A673 (cell line): ENCODE measurements around the gene THG1L. TPM values are rescaled to one million over a fixed set of nuclear protein-coding genes. Genes with fewer than 3 reads are reported as not detected.

Source experiments
- BruUV-seq: library from RNA; stranded (reverse); fragments of 400-500 nt; replicated peaks from 2 replicates; lab custom pipeline; 2021; lab: Mats Ljungman, UMichigan
- CTCF ChIA-PET: fragments of 300-600 bp; sonication (Branson Sonifier 250); formaldehyde crosslinking; loops from one replicate; lab custom pipeline; 2022; ENCODE audit warnings: antibody characterized with exemption; lab: Charles Lee
- POLR2A ChIA-PET: fragments of 300-600 bp; sonication (Branson Sonifier 250); formaldehyde crosslinking; loops from one replicate; lab custom pipeline; 2022; ENCODE audit warnings: antibody characterized with exemption; ENCODE audit not compliant: low non-redundant PET; lab: Charles Lee
- DNase-seq: peaks from one replicate; pipeline ENCODE4 v3.0.0-alpha.2; 2015; ENCODE audit warnings: low spot score
- H3K27ac ChIP-seq: fragments of 200-600 bp; sonication (generic); 2 replicates; pipeline ENCODE4 v1.5.1; 2016; ENCODE audit warnings: mixed run types, low read depth, mild to moderate bottlenecking, mixed read lengths, antibody characterized with exemption, low read length; ENCODE audit not compliant: poor library complexity, severe bottlenecking
- H3K27me3 ChIP-seq: fragments of 200-600 bp; sonication (generic); replicated peaks from 2 replicates; pipeline ENCODE4 v1.6.1; 2017; ENCODE audit warnings: mixed run types, low read depth, mild to moderate bottlenecking, mixed read lengths, antibody characterized with exemption, low read length; ENCODE audit not compliant: insufficient read depth, poor library complexity
- H3K36me3 ChIP-seq: fragments of 200-600 bp; sonication (generic); 2 replicates; pipeline ENCODE4 v1.6.1; 2016; ENCODE audit warnings: mixed run types, mild to moderate bottlenecking, mixed read lengths, antibody characterized with exemption, low read length; ENCODE audit not compliant: insufficient read depth, poor library complexity, severe bottlenecking
- H3K4me1 ChIP-seq: fragments of 200-600 bp; sonication (generic); 2 replicates; pipeline ENCODE4 v1.6.1; 2017; ENCODE audit warnings: mixed run types, mild to moderate bottlenecking, mixed read lengths, antibody characterized with exemption, low read length; ENCODE audit not compliant: insufficient read depth, poor library complexity, severe bottlenecking
- H3K4me3 ChIP-seq: fragments of 200-600 bp; sonication (generic); 2 replicates; pipeline ENCODE4 v1.5.1; 2016; ENCODE audit warnings: low read depth, mixed run types, mild to moderate bottlenecking, mixed read lengths, low read length; ENCODE audit not compliant: poor library complexity, severe bottlenecking
- H3K9me3 ChIP-seq: fragments of 200-600 bp; sonication (generic); 2 replicates; pipeline ENCODE4 v1.6.1; 2016; ENCODE audit warnings: mixed run types, low read depth, mild to moderate bottlenecking, mixed read lengths, antibody characterized with exemption, low read length; ENCODE audit not compliant: poor library complexity, severe bottlenecking
- EZH2 ChIP-seq: fragments of 200-600 bp; sonication (generic); IDR thresholded peaks from 2 replicates; pipeline ENCODE4 v1.6.1; 2017; ENCODE audit warnings: borderline replicate concordance, low read depth, mild to moderate bottlenecking, mixed read lengths, antibody characterized with exemption, low read length; ENCODE audit not compliant: poor library complexity, severe bottlenecking
- intact Hi-C: fragments of 100-400 bp; cut with micrococcal nuclease; formaldehyde crosslinking; loops from one replicate; pipeline ENCODE4 v1.10.0; 2022; ENCODE audit not compliant: unreplicated experiment
- total RNA-seq: library from RNA; stranded (reverse); gene quantifications from 2 replicates; pipeline ENCODE4 v1.2.3, GENCODE V29; 2021
- TF ChIP-seq, protein P1 (sequence below): fragments of 300-800, 200-600 bp; sonication (generic); conservative IDR thresholded peaks from 2 replicates; pipeline ENCODE4 v1.5.1; 2017; ENCODE audit warnings: low read depth, mild to moderate bottlenecking, antibody characterized with exemption, low read length, moderate library complexity, mixed read lengths

THG1L gene
- total RNA-seq, 1 experiment from 2014 or later, result 11.8 TPM

DNA sequence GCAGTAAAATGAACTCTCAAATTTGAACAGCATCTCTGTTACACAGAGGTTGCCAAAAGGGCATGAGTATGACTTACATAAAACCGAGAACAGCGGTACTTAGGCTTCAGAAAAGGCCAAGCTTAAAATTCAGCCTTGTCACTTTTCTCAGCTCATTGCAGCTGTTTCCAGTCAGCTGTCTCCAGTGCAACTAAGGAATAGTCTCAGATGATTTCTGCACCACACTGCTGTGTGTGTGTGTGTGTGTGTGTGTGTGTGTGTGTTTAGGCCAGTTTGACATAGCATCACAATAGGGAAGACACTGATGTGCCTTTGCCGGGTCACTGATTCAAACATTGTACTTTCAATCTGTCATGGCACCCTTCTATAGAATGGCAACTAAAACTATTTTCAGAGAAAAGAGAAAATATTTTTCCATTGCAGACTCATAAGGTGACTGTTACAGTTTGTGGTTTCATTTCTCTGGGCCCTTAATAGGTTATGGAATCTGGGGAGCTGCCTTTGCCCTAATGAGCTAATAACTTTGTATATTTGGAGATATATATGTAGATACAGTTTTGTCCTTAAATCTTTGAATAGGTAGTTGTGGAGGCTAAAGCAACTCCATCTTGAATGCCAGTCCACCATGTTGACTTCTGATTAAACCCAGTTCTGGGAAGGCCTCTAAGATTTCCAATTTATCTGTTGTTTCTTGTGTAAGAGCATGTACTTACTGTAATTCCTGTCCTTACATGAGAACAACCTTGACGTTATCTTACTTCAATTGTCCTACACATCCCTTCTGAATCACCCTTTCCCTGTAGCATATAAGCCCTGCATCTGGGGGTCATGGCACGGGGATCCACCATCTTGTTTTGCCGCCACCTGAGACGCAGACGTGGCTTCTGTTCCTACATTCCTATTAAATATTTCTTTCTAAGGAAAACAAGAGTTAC is 16.8 kb downstream of the THG1L start:
- TF ChIP-seq, protein P1, sequence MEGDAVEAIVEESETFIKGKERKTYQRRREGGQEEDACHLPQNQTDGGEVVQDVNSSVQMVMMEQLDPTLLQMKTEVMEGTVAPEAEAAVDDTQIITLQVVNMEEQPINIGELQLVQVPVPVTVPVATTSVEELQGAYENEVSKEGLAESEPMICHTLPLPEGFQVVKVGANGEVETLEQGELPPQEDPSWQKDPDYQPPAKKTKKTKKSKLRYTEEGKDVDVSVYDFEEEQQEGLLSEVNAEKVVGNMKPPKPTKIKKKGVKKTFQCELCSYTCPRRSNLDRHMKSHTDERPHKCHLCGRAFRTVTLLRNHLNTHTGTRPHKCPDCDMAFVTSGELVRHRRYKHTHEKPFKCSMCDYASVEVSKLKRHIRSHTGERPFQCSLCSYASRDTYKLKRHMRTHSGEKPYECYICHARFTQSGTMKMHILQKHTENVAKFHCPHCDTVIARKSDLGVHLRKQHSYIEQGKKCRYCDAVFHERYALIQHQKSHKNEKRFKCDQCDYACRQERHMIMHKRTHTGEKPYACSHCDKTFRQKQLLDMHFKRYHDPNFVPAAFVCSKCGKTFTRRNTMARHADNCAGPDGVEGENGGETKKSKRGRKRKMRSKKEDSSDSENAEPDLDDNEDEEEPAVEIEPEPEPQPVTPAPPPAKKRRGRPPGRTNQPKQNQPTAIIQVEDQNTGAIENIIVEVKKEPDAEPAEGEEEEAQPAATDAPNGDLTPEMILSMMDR, result no peak
- TF ChIP-seq EZH2, result no peak
- H3K9me3 ChIP-seq, result no peaks in the 10 kb centered on the region
- no peak for DNase-seq
- CTCF ChIA-PET, result interaction anchor here (0.7 kb wide), 1 partner anchor 430 kb away, joined by 3 read pairs; no protein-coding TSS in a partner anchor
- H3K36me3 ChIP-seq, result no peaks in the 10 kb centered on the region
- intact Hi-C loops, result loop anchor here (10.0 kb wide), 1 partner anchor 423 kb away; no protein-coding TSS in a partner anchor
- peaks cover 4% of the 10 kb centered on the region for H3K4me1 ChIP-seq
- no TSS peak for BruUV-seq
- no peaks in the 10 kb centered on the region for H3K27me3 ChIP-seq
- no peak overlapping the region for H3K27ac ChIP-seq
- no peak overlapping the region for H3K4me3 ChIP-seq
- POLR2A ChIA-PET, result no interaction called here

DNA sequence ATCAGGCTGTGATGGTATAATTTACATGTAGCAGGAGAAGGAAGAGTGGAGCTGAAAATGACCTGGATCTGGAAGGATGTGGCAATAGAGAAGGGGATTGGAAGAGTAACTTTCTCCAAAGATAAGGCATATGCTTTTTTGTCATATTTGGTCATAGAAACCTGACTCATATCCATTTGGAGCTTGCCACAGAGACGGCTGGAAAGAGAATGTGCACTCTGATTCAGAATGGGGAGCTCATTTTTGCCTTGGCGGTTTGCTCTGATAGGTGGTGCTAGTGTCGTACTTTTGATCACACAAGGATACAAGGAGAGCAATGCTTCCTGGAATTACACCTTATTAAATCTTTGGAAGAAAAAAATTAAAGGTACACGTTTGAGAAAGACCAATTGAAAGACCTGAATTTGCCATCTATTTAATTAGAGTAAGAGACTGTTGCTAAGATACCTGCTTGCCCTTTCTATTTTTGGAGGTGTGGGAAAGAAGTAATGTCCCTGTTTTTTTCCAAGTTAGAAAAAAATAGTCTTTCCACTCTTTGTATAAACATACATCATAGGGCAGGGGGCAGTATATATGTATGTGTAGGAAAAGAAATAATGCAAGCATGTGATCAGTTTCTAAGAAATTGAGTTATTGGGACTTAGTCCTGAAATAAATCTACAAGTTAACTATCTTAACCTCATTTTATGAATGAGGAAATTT is 17.7 kb downstream of the THG1L start:
- ChIA-PET CTCF (no interaction called here), POLR2A (no interaction called here)
- Histone ChIP-seq H3K36me3 (no peaks in the 10 kb centered on the region), H3K9me3 (no peaks in the 10 kb centered on the region), H3K4me1 (peaks cover 4% of the 10 kb centered on the region), H3K27ac (no peak overlapping the region), H3K4me3 (no peak overlapping the region), H3K27me3 (no peaks in the 10 kb centered on the region)
- intact Hi-C loops, result loop anchor here (10.0 kb wide), 1 partner anchor 424 kb away; no protein-coding TSS in a partner anchor
- no peak for TF ChIP-seq EZH2
- TF ChIP-seq, protein P1, result no peak
- no peak for DNase-seq
- BruUV-seq, result no TSS peak

DNA sequence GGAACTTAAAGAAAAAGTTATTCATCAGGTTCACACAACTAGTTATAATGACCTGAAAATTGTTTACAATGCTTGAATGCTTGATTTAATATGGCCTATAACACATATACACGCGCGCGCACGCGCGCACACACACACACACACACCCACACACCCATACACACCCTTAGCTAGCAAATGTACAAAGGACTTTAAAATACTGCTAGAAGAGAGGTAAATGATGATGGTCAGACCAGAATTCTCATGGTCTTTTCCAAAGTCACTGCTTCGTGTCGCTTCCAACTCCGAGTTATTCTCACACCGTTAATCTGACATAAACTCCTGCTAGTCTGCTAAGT is 18.2 kb downstream of the THG1L start:
- ChIA-PET CTCF (no interaction called here), POLR2A (no interaction called here)
- H3K27ac ChIP-seq, result no peak overlapping the region
- no TSS peak for BruUV-seq
- intact Hi-C loops, result loop anchor here (10.0 kb wide), 1 partner anchor 425 kb away; no protein-coding TSS in a partner anchor
- no peaks in the 10 kb centered on the region for H3K9me3 ChIP-seq
- TF ChIP-seq, protein P1, result no peak
- no peak for TF ChIP-seq EZH2
- peaks cover 4% of the 10 kb centered on the region for H3K4me1 ChIP-seq
- H3K4me3 ChIP-seq, result no peak overlapping the region
- no peak for DNase-seq
- no peaks in the 10 kb centered on the region for H3K36me3 ChIP-seq
- no peaks in the 10 kb centered on the region for H3K27me3 ChIP-seq
